H1 (cell line): Measurements from ENCODE around the gene CAMKMT. TPM values are rescaled to one million over a fixed set of nuclear protein-coding genes. Genes with fewer than 3 reads are reported as not detected.

Source experiments
- CTCF ChIA-PET: fragments of 300-600 bp; sonication (Branson Sonifier 250); formaldehyde crosslinking; loops from one replicate; lab custom pipeline; 2021; ENCODE audit not compliant: partially characterized antibody; lab: Charles Lee
- POLR2A ChIA-PET: fragments of 300-600 bp; sonication (Branson Sonifier 250); formaldehyde crosslinking; loops from one replicate; lab custom pipeline; 2021; ENCODE audit warnings: inconsistent platforms; ENCODE audit not compliant: partially characterized antibody; lab: Charles Lee
- DNase-seq, 2 experiments: peaks; one replicate each; pipeline versions ENCODE4 v3.0.0 to v3.0.0-alpha.2; 2010 to 2022; ENCODE audit warnings: low spot score in 2 of 2, low read depth in 1 of 2, mixed read lengths in 1 of 2
- FAIRE-seq: peaks from 2 replicates; lab custom pipeline; 2011; peaks lifted over from hg19 to GRCh38; lab: Jason Lieb, UNC
- H2AFZ ChIP-seq: 2 replicates; pipeline ENCODE4 v1.8.1; 2012; ENCODE audit warnings: low read length, inconsistent platforms
- H2AK5ac ChIP-seq: 2 replicates; pipeline ENCODE4 v1.6.1; 2013; ENCODE audit warnings: low read depth, low read length
- H2BK120ac ChIP-seq: replicated peaks from 2 replicates; pipeline ENCODE3; 2013; ENCODE audit warnings: low read depth, low read length, inconsistent platforms
- H2BK12ac ChIP-seq: 2 replicates; pipeline ENCODE4 v1.6.1; 2013; ENCODE audit warnings: low read depth, low read length
- H2BK15ac ChIP-seq: 2 replicates; pipeline ENCODE4 v1.6.1; 2013; ENCODE audit warnings: low read length
- H2BK20ac ChIP-seq: 2 replicates; pipeline ENCODE4 v1.6.1; 2013; ENCODE audit warnings: low read length
- H2BK5ac ChIP-seq: 2 replicates; pipeline ENCODE4 v1.6.1; 2013; ENCODE audit warnings: low read depth, low read length
- H3K14ac ChIP-seq: 2 replicates; pipeline ENCODE4 v1.6.1; 2013; ENCODE audit warnings: inconsistent platforms; ENCODE audit not compliant: insufficient read length
- H3K18ac ChIP-seq: 2 replicates; pipeline ENCODE4 v1.6.1; 2013; ENCODE audit warnings: low read length; ENCODE audit errors: extremely low read depth
- H3K23ac ChIP-seq: 2 replicates; pipeline ENCODE4 v1.6.1; 2013; ENCODE audit warnings: inconsistent platforms; ENCODE audit not compliant: insufficient read length
- H3K23me2 ChIP-seq: 2 replicates; pipeline ENCODE4 v1.6.1; 2013; ENCODE audit warnings: low read depth, low read length
- H3K27ac ChIP-seq: 2 replicates; pipeline ENCODE4 v1.6.1; 2011; ENCODE audit warnings: low read depth, low read length, inconsistent platforms
- H3K27me3 ChIP-seq, 4 experiments: replicated peaks in 1 of 4; 1 replicate in 1 of 4; 2 replicates in 3 of 4; pipeline versions ENCODE4 v1.6.1 to v1.8.1; 2011 to 2013; ENCODE audit warnings: low read length in 3 of 4, mild to moderate bottlenecking in 3 of 4, inconsistent platforms in 2 of 4, mixed read lengths in 2 of 4, moderate library complexity in 1 of 4; ENCODE audit not compliant: control insufficient read depth in 3 of 4, insufficient read depth in 3 of 4; ENCODE audit errors: extremely low read depth in 1 of 4
- H3K36me3 ChIP-seq, 4 experiments: 2 replicates each; pipeline versions ENCODE4 v1.6.1 to v1.8.1; 2011 to 2013; ENCODE audit warnings: mild to moderate bottlenecking in 4 of 4, low read length in 3 of 4, moderate library complexity in 2 of 4, control low read depth in 1 of 4, inconsistent platforms in 1 of 4; ENCODE audit not compliant: insufficient read depth in 4 of 4, control insufficient read depth in 2 of 4
- H3K4ac ChIP-seq: replicated peaks from 2 replicates; pipeline ENCODE3; 2013; ENCODE audit warnings: low read length, low read depth, mixed read lengths, inconsistent platforms; ENCODE audit not compliant: insufficient read length
- H3K4me1 ChIP-seq, 4 experiments: replicated peaks in 1 of 4; 1 replicate in 1 of 4; 2 replicates in 3 of 4; pipeline versions ENCODE4 v1.6.1 to v1.8.1; 2011 to 2013; ENCODE audit warnings: low read length in 3 of 4, inconsistent platforms in 2 of 4, mixed read lengths in 1 of 4; ENCODE audit not compliant: insufficient read depth in 4 of 4, control insufficient read depth in 3 of 4
- H3K4me2 ChIP-seq, 2 experiments: 2 replicates each; pipeline versions ENCODE4 v1.6.1 to v1.8.1; 2011 to 2013; ENCODE audit warnings: low read depth in 2 of 2, low read length in 2 of 2, control low read depth in 1 of 2, inconsistent platforms in 1 of 2, mild to moderate bottlenecking in 1 of 2; ENCODE audit not compliant: insufficient read depth in 1 of 2
- H3K4me3 ChIP-seq, 4 experiments: fragments of 200-600, 300-600 bp in 1 of 4; sonication (generic), shearing (Covaris generic), sonication (Bioruptor Twin) in 1 of 4; 2 replicates each; pipeline versions ENCODE4 v1.5.1 to v1.8.1; 2011 to 2016; ENCODE audit warnings: low read length in 4 of 4, low read depth in 3 of 4, control low read depth in 2 of 4, inconsistent platforms in 2 of 4, mild to moderate bottlenecking in 2 of 4, mixed read lengths in 1 of 4, moderate library complexity in 1 of 4; ENCODE audit not compliant: insufficient read depth in 2 of 4; ENCODE audit errors: extremely low read depth in 1 of 4
- H3K56ac ChIP-seq: replicated peaks from 2 replicates; pipeline ENCODE3; 2013; ENCODE audit warnings: low read depth, mild to moderate bottlenecking, mixed read lengths, low read length, inconsistent platforms; ENCODE audit not compliant: insufficient read length
- H3K79me1 ChIP-seq: 2 replicates; pipeline ENCODE4 v1.6.1; 2013; ENCODE audit warnings: low read depth, low read length, control low read depth
- H3K79me2 ChIP-seq, 2 experiments: 2 replicates each; pipeline versions ENCODE4 v1.6.1 to v1.8.1; 2012 to 2013; ENCODE audit warnings: low read length in 2 of 2, mild to moderate bottlenecking in 2 of 2, inconsistent platforms in 1 of 2; ENCODE audit not compliant: insufficient read depth in 2 of 2, control insufficient read depth in 1 of 2
- H3K9ac ChIP-seq, 4 experiments: replicated peaks in 1 of 4; 1 replicate in 1 of 4; 2 replicates in 3 of 4; pipeline versions ENCODE4 v1.6.1 to v1.8.1; 2011 to 2013; ENCODE audit warnings: low read depth in 3 of 4, low read length in 3 of 4, control low read depth in 2 of 4, mild to moderate bottlenecking in 2 of 4, moderate library complexity in 2 of 4, inconsistent platforms in 1 of 4; ENCODE audit errors: extremely low read depth in 1 of 4
- H3K9me3 ChIP-seq, 2 experiments: 2 replicates each; pipeline versions ENCODE4 v1.6.1 to v1.8.1; 2012 to 2013; ENCODE audit warnings: mild to moderate bottlenecking in 2 of 2, moderate library complexity in 2 of 2, control low read depth in 1 of 2, inconsistent platforms in 1 of 2, low read depth in 1 of 2, low read length in 1 of 2, mixed read lengths in 1 of 2; ENCODE audit not compliant: insufficient read depth in 2 of 2
- H4K20me1 ChIP-seq, 2 experiments: replicated peaks in 1 of 2; 2 replicates each; pipeline versions ENCODE3 to v1.8.1; 2011 to 2013; ENCODE audit warnings: inconsistent platforms in 2 of 2, low read length in 2 of 2, mild to moderate bottlenecking in 1 of 2; ENCODE audit not compliant: insufficient read depth in 2 of 2, control insufficient read depth in 1 of 2
- H4K5ac ChIP-seq: 2 replicates; pipeline ENCODE4 v1.6.1; 2013; ENCODE audit warnings: low read length, low read depth, mixed read lengths, inconsistent platforms; ENCODE audit not compliant: insufficient read length
- H4K8ac ChIP-seq: 2 replicates; pipeline ENCODE4 v1.8.0; 2013; ENCODE audit warnings: mild to moderate bottlenecking, moderate library complexity, low read length, inconsistent platforms; ENCODE audit not compliant: insufficient read depth; ENCODE audit errors: extremely low read depth
- H4K91ac ChIP-seq: replicated peaks from 2 replicates; pipeline ENCODE3; 2013; ENCODE audit warnings: low read length, mixed read lengths, inconsistent platforms; ENCODE audit not compliant: insufficient read length
- HDAC2 ChIP-seq, 2 experiments: fragments of 300-600 bp in 1 of 2; sonication (generic) in 1 of 2; IDR thresholded peaks; 2 replicates each; pipeline ENCODE4 v1.6.1; 2011 to 2012; ENCODE audit warnings: low read depth in 2 of 2, low read length in 2 of 2, mild to moderate bottlenecking in 2 of 2, moderate library complexity in 2 of 2, borderline replicate concordance in 1 of 2, inconsistent platforms in 1 of 2
- KDM4A ChIP-seq: IDR thresholded peaks from one replicate; pipeline ENCODE4 v1.7.1; 2012; ENCODE audit warnings: low read depth, mild to moderate bottlenecking, moderate library complexity, low read length, inconsistent platforms; ENCODE audit not compliant: severe bottlenecking
- MAFK ChIP-seq: IDR thresholded peaks from 2 replicates; pipeline ENCODE4 v1.6.1; 2012; ENCODE audit warnings: low read depth, mild to moderate bottlenecking, improper control_type of control experiment, low read length
- NANOG ChIP-seq: IDR thresholded peaks from 2 replicates; pipeline ENCODE4 v1.6.1; 2011; ENCODE audit warnings: low read length, low read depth, mild to moderate bottlenecking, inconsistent platforms; ENCODE audit not compliant: insufficient read depth, poor library complexity, severe bottlenecking
- PHF8 ChIP-seq: fragments of 200-600 bp; sonication (generic); conservative IDR thresholded peaks from 2 replicates; pipeline ENCODE4 v1.7.1; 2012; ENCODE audit warnings: low read depth, mild to moderate bottlenecking, inconsistent platforms, low read length, moderate library complexity
- RAD21 ChIP-seq, 2 experiments: IDR thresholded peaks in 1 of 2; conservative IDR thresholded peaks in 1 of 2; 2 replicates each; pipeline ENCODE4 v1.6.1; 2011; ENCODE audit warnings: low read depth in 2 of 2, low read length in 2 of 2, improper control_type of control experiment in 1 of 2, inconsistent platforms in 1 of 2, mild to moderate bottlenecking in 1 of 2, moderate library complexity in 1 of 2
- RFX5 ChIP-seq: IDR thresholded peaks from 2 replicates; pipeline ENCODE4 v1.6.1; 2011; ENCODE audit warnings: low read depth, low read length, improper control_type of control experiment, borderline replicate concordance
- SP1 ChIP-seq: IDR thresholded peaks from 2 replicates; pipeline ENCODE4 v1.6.1; 2011; ENCODE audit warnings: low read depth, low read length
- WGBS, 2 experiments: shearing (Covaris generic) in 1 of 2; methylation state at CpG; one replicate each; pipeline versions ENCODE4 v1.1.6 to v1.1.7; 2013 to 2015; ENCODE audit warnings: low lambda C conversion rate in 2 of 2, mixed read lengths in 2 of 2, inconsistent platforms in 1 of 2, low coverage in 1 of 2, missing lambda C conversion rate in 1 of 2; ENCODE audit not compliant: insufficient replicate concordance in 2 of 2, insufficient coverage in 1 of 2, insufficient read length in 1 of 2; ENCODE audit errors: extremely low coverage in 1 of 2, missing lambda C conversion rate in 1 of 2; 5-methylcytosine and 5-hydroxymethylcytosine counted together
- polyA plus RNA-seq, 7 experiments: library from polyadenylated mRNA; depleted of rRNA in 3 of 7; stranded (reverse) in 5 of 7; unstranded in 2 of 7; fragments of >200 nt in 5 of 7; fragments of 200-250 nt in 2 of 7; gene quantifications; 1 replicate in 5 of 7; 2 replicates in 1 of 7; 4 replicates in 1 of 7; pipeline versions ENCODE4 v1.2.1 to v1.2.3, GENCODE V29; 2011 to 2013; ENCODE audit warnings: missing spikeins in 2 of 7, mixed read lengths in 2 of 7
- total RNA-seq: library from RNA; stranded (reverse); fragmentation: NEBNext Ultra II Directional; extraction: Animal tissue kit (Norgen Biotek cat#: 25700); gene quantifications from 2 replicates; pipeline ENCODE4 v1.2.1, GENCODE V29; 2021

CAMKMT gene
- total and polyA plus RNA-seq, 2 of the 8 experiments (the other 6 are each of a cell fraction or from before 2014, with no cell fraction given): 14.7 to 22.4 TPM

DNA sequence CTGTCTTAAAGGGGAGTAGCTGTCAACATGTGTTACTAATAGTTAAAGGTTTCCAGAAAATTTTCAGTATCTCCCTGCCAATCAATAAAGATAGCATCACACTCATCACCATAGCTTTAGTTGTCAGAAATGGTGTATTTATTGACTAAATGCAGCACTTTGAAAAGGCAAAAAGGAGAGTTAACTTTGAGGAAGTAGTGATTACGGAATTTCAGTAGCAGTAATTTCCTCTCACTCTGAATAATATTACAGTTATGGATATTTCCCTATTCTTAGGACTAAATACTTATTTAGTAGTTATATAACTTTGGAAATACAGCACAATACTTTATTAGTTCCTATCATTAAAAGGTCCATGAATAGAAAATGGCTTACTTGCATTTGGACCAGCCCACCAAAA is 250.5 kb downstream of the CAMKMT start:
- no peak for TF ChIP-seq KDM4A
- no peak for TF ChIP-seq SP1
- no peak for TF ChIP-seq NANOG
- no peak for TF ChIP-seq RAD21 (IDR thresholded peaks at IDR 0.05 in 1 of 2, conservative IDR thresholded peaks at IDR 0.05 in 1 of 2; ENCODE audit: low read depth in 2 of 2, low read length in 2 of 2)
- TF ChIP-seq HDAC2 (IDR thresholded peaks at IDR 0.05; ENCODE audit: borderline replicate concordance in 1 of 2, low read depth in 2 of 2, low read length in 2 of 2): no peak
- TF ChIP-seq MAFK: no peak
- TF ChIP-seq PHF8: no peak
- no peak for TF ChIP-seq RFX5
- CTCF ChIA-PET: interaction anchor here (1.5 kb wide), 1 partner anchor 9 kb away, joined by 5 read pairs; no protein-coding TSS in a partner anchor

More for the DNA sequence above, 250.5 kb downstream of the CAMKMT start:
- H3K4me2 ChIP-seq: no peak overlapping the region
- no peaks in the 10 kb centered on the region for H3K36me3 ChIP-seq
- H3K4me1 ChIP-seq: peaks cover 2 to 6% (median 5%) of the 10 kb centered on the region in 4 experiments; a peak in 6 of 7 replicates
- H3K18ac ChIP-seq: no peak overlapping the region
- peaks cover 0 to 1% of the 10 kb centered on the region in 2 experiments for H4K20me1 ChIP-seq
- no peak overlapping the region for H4K91ac ChIP-seq
- H3K27ac ChIP-seq: no peak overlapping the region
- POLR2A ChIA-PET: interaction anchor here (1.9 kb wide), 1 partner anchor 10 kb away, joined by 5 read pairs; no protein-coding TSS in a partner anchor
- no peak overlapping the region for H4K8ac ChIP-seq
- H3K79me2 ChIP-seq: no peaks in the 10 kb centered on the region
- no peak overlapping the region for H2AFZ ChIP-seq
- no peak overlapping the region for H4K5ac ChIP-seq
- H3K79me1 ChIP-seq: no peaks in the 10 kb centered on the region; the same call in 1 of the 2 replicates
- DNase-seq (no peak), FAIRE-seq (no peak)
- H3K4ac ChIP-seq: no peak overlapping the region
- peaks cover 0 to 3% of the 10 kb centered on the region in 2 experiments; a peak in 1 of 4 replicates for H3K9me3 ChIP-seq
- H3K23ac ChIP-seq: no peak overlapping the region
- no peaks in the 10 kb centered on the region for H3K27me3 ChIP-seq
- no peak overlapping the region for H2BK15ac ChIP-seq
- no peak overlapping the region for H3K14ac ChIP-seq
- no peak overlapping the region for H3K4me3 ChIP-seq
- H3K23me2 ChIP-seq: no peaks in the 10 kb centered on the region
- 96% methylated on average over 1 of the region's 1 CpG; no CpG with 5 or more reads in 1 of the 2 experiments for WGBS, 2 experiments
- H2BK120ac ChIP-seq: no peak overlapping the region
- H2BK20ac ChIP-seq: no peak overlapping the region
- no peak overlapping the region for H2AK5ac ChIP-seq
- H3K56ac ChIP-seq: no peak overlapping the region
- H2BK5ac ChIP-seq: no peak overlapping the region
- H3K9ac ChIP-seq: no peak overlapping the region
- no peak overlapping the region for H2BK12ac ChIP-seq
